Sigmoid colon (tissue), 4 donors: Measurements from ENCODE around the gene UGT2B11.

Experiments used
- EP300 ChIP-seq, 4 donors: sonication (generic); formaldehyde crosslinking; IDR thresholded peaks; one replicate each; pipeline ENCODE4 v1.6.1; 2017; ENCODE audit warnings: antibody characterized with exemption in 4 of 4
- POLR2A ChIP-seq, 2 donors: fragments of 450-650 bp; IDR thresholded peaks; one replicate each; pipeline ENCODE4 v1.6.1; 2016; ENCODE audit warnings: antibody characterized with exemption in 2 of 2, mild to moderate bottlenecking in 2 of 2, moderate library complexity in 2 of 2
- POLR2AphosphoS5 ChIP-seq, 4 donors: sonication (generic); formaldehyde crosslinking; IDR thresholded peaks; one replicate each; pipeline ENCODE4 v1.6.1; 2017; ENCODE audit warnings: antibody characterized with exemption in 4 of 4
- TF ChIP-seq, protein P1 (sequence below), 4 experiments: fragments of 450-650 bp in 3 of 4; fragments of 200-600 bp in 1 of 4; IDR thresholded peaks; one replicate each; pipeline ENCODE4 v1.5.1; 2016 to 2019; ENCODE audit warnings: antibody characterized with exemption in 4 of 4, mild to moderate bottlenecking in 3 of 4, moderate library complexity in 2 of 4

DNA sequence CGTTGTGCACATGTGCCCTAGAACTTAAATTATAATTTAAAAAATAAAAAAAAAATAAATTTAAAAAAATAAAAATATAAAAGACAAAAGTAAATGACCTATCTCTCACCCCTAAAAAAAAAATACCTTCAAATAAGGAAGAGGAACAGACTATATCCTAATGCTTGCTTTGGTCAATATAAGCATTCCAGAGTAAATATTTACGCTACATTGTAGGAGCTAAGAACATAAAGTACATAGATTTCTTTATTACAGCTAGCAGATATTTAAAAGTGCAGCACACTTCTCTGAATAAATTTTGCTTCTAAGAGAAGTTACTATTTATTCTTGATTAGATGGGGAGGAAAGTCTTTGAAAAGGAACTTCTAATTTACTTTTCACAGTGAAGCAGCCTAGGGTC is 24.5 kb upstream of the UGT2B11 start:
- no peak for TF ChIP-seq EP300 (IDR thresholded peaks at IDR 0.05)
- TF ChIP-seq, protein P1, sequence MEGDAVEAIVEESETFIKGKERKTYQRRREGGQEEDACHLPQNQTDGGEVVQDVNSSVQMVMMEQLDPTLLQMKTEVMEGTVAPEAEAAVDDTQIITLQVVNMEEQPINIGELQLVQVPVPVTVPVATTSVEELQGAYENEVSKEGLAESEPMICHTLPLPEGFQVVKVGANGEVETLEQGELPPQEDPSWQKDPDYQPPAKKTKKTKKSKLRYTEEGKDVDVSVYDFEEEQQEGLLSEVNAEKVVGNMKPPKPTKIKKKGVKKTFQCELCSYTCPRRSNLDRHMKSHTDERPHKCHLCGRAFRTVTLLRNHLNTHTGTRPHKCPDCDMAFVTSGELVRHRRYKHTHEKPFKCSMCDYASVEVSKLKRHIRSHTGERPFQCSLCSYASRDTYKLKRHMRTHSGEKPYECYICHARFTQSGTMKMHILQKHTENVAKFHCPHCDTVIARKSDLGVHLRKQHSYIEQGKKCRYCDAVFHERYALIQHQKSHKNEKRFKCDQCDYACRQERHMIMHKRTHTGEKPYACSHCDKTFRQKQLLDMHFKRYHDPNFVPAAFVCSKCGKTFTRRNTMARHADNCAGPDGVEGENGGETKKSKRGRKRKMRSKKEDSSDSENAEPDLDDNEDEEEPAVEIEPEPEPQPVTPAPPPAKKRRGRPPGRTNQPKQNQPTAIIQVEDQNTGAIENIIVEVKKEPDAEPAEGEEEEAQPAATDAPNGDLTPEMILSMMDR (IDR thresholded peaks at IDR 0.05), result no peak
- TF ChIP-seq POLR2AphosphoS5 (IDR thresholded peaks at IDR 0.05), result no peak
- TF ChIP-seq POLR2A (IDR thresholded peaks at IDR 0.05), result no peak
